ENCODE data around the gene INSIG1. TPM values are rescaled to one million over a fixed set of nuclear protein-coding genes. Genes with fewer than 3 reads are reported as not detected.
A peak's percentile ranks its signal among the peaks of the same experiment; 100 is the strongest.

The INSIG1 gene
- total RNA-seq, 1 donor from 2014 or later = 55.7 TPM

GRCh38 chr7:155252444-155252887 lies 45.2 kb upstream of the INSIG1 start:
- peak overlapping the region; percentile 45 for H2AFZ ChIP-seq (ENCODE audit: low read depth, low read length)
- no peaks in the 10 kb centered on the region for H3K9me3 ChIP-seq (ENCODE audit: insufficient read depth, low read depth, low read length)
- H3K9me3 Mint-ChIP-seq (ENCODE audit: unreplicated experiment) = peaks cover 3% of the 10 kb centered on the region
- H3K4me1 Mint-ChIP-seq (ENCODE audit: low read depth, unreplicated experiment) = peaks cover 5% of the 10 kb centered on the region
- no peaks in the 10 kb centered on the region for H3K79me2 ChIP-seq (ENCODE audit: insufficient read depth, low read length)
- DNase-seq (ENCODE audit: low read depth) (peak; percentile 39), FAIRE-seq (no peak)
- H3K4me1 ChIP-seq (ENCODE audit: insufficient read depth, low read length) = peaks cover 12% of the 10 kb centered on the region
- no peak overlapping the region for H3K4me3 Mint-ChIP-seq (ENCODE audit: unreplicated experiment)
- H3K9ac ChIP-seq (ENCODE audit: low read length) = no peak overlapping the region
- H3K27ac Mint-ChIP-seq (ENCODE audit: unreplicated experiment) = no peak overlapping the region
- no peaks in the 10 kb centered on the region for H3K36me3 Mint-ChIP-seq (ENCODE audit: low read depth, unreplicated experiment)
- no peaks in the 10 kb centered on the region for H3K27me3 ChIP-seq (ENCODE audit: insufficient read depth, low read length)
- no peaks in the 10 kb centered on the region for H4K20me1 ChIP-seq (ENCODE audit: insufficient read depth, low read length)
- H3K27ac ChIP-seq (ENCODE audit: low read depth, low read length) = no peak overlapping the region
- peaks cover 31% of the 10 kb centered on the region for H3K27me3 Mint-ChIP-seq (ENCODE audit: low read depth, unreplicated experiment)
- H3K4me3 ChIP-seq (ENCODE audit: insufficient read depth, low read depth, low read length) = no peak overlapping the region
- TF ChIP-seq CTCF (IDR thresholded peaks at IDR 0.05; ENCODE audit: insufficient read depth, low read depth, low read length) (no peak), EZH2 (IDR thresholded peaks at IDR 0.05; ENCODE audit: insufficient read depth, low read length) (no peak)
- peak overlapping the region; percentile 44 for H3K4me2 ChIP-seq (ENCODE audit: low read length)
- H3K36me3 ChIP-seq (ENCODE audit: insufficient read depth, low read length) = no peaks in the 10 kb centered on the region

DNA sequence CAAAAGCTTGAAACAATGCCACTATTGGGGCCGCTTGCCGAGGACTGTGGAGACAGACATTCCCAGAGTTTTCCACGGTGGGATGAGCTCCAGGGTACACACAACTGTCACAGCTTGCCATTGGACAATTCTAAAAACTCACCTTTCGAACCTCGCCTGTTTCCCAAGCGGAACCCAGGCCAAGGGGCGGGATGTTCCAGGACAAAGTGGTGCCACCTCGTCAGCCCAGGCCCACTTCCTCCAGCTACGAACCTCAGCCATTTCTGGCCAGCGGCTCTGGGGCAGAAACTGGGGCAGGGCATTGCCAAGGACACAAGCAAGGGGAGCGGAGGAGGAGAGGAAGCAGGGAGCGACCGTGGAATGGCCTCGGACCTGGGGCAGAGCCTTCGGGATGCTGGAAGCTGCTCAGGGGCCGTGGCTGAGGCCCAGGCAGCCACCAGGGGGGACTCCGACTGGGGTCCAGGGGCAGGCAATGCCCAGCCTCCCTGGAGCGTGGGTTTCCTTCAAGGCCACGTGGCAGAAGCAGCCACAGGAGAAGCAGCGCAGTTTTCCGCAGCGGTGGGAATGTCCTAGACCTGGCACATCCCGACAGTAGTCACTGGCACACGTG lies 44.7 kb upstream of the INSIG1 start:
- Histone ChIP-seq H3K4me2 (ENCODE audit: low read length) (peak overlapping the region; percentile 44), H3K27ac (ENCODE audit: low read depth, low read length) (no peak overlapping the region), H3K4me3 (ENCODE audit: insufficient read depth, low read depth, low read length) (no peak overlapping the region), H4K20me1 (ENCODE audit: insufficient read depth, low read length) (no peaks in the 10 kb centered on the region), H3K9ac (ENCODE audit: low read length) (no peak overlapping the region), H2AFZ (ENCODE audit: low read depth, low read length) (peak overlapping the region; percentile 45), H3K27me3 (ENCODE audit: insufficient read depth, low read length) (no peaks in the 10 kb centered on the region), H3K79me2 (ENCODE audit: insufficient read depth, low read length) (no peaks in the 10 kb centered on the region), H3K9me3 (ENCODE audit: insufficient read depth, low read depth, low read length) (no peaks in the 10 kb centered on the region), H3K36me3 (ENCODE audit: insufficient read depth, low read length) (no peaks in the 10 kb centered on the region), H3K4me1 (ENCODE audit: insufficient read depth, low read length) (peaks cover 17% of the 10 kb centered on the region)
- Mint-ChIP-seq H3K27me3 (ENCODE audit: low read depth, unreplicated experiment) (peaks cover 31% of the 10 kb centered on the region), H3K36me3 (ENCODE audit: low read depth, unreplicated experiment) (no peaks in the 10 kb centered on the region), H3K4me3 (ENCODE audit: unreplicated experiment) (no peak overlapping the region), H3K27ac (ENCODE audit: unreplicated experiment) (no peak overlapping the region), H3K4me1 (ENCODE audit: low read depth, unreplicated experiment) (peaks cover 6% of the 10 kb centered on the region), H3K9me3 (ENCODE audit: unreplicated experiment) (peaks cover 3% of the 10 kb centered on the region)
- TF ChIP-seq EZH2 (IDR thresholded peaks at IDR 0.05; ENCODE audit: insufficient read depth, low read length) (no peak), CTCF (IDR thresholded peaks at IDR 0.05; ENCODE audit: insufficient read depth, low read depth, low read length) (no peak)
- no peak for DNase-seq (ENCODE audit: low read depth)
- no peak for FAIRE-seq

DNA sequence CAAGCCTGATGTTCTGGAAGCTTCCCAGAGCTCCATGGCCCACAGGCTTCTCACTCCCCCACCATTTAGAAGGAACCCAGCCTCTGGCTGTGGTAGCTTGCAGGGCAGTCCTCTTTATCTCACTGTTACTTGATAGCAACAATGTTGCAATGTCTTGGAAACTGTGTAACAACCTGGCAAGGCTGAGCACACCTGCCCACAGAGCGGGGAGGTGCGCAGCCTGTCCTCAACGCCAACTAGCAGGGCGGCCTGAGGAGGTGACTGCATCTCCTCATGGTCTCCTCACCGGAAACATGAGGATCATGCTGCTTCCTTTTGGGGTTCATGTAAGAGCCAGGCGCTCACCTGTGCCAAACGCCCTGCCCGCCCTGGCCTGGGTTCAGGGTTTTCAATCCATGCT lies 43.7 kb upstream of the INSIG1 start:
- H3K9ac ChIP-seq (ENCODE audit: low read length) = no peak overlapping the region
- no peaks in the 10 kb centered on the region for H3K36me3 ChIP-seq (ENCODE audit: insufficient read depth, low read length)
- no peak overlapping the region for H3K27ac ChIP-seq (ENCODE audit: low read depth, low read length)
- no peaks in the 10 kb centered on the region for H3K79me2 ChIP-seq (ENCODE audit: insufficient read depth, low read length)
- Mint-ChIP-seq H3K4me1 (ENCODE audit: low read depth, unreplicated experiment) (peaks cover 9% of the 10 kb centered on the region), H3K4me3 (ENCODE audit: unreplicated experiment) (no peak overlapping the region), H3K36me3 (ENCODE audit: low read depth, unreplicated experiment) (no peaks in the 10 kb centered on the region), H3K27me3 (ENCODE audit: low read depth, unreplicated experiment) (peaks cover 31% of the 10 kb centered on the region), H3K9me3 (ENCODE audit: unreplicated experiment) (peaks cover 3% of the 10 kb centered on the region), H3K27ac (ENCODE audit: unreplicated experiment) (no peak overlapping the region)
- H2AFZ ChIP-seq (ENCODE audit: low read depth, low read length) = no peak overlapping the region
- DNase-seq (ENCODE audit: low read depth) (no peak), FAIRE-seq (no peak)
- H3K4me1 ChIP-seq (ENCODE audit: insufficient read depth, low read length) = peaks cover 22% of the 10 kb centered on the region
- no peaks in the 10 kb centered on the region for H3K9me3 ChIP-seq (ENCODE audit: insufficient read depth, low read depth, low read length)
- H3K4me2 ChIP-seq (ENCODE audit: low read length) = no peak overlapping the region
- TF ChIP-seq CTCF (IDR thresholded peaks at IDR 0.05; ENCODE audit: insufficient read depth, low read depth, low read length) (no peak), EZH2 (IDR thresholded peaks at IDR 0.05; ENCODE audit: insufficient read depth, low read length) (no peak)
- no peaks in the 10 kb centered on the region for H3K27me3 ChIP-seq (ENCODE audit: insufficient read depth, low read length)
- H3K4me3 ChIP-seq (ENCODE audit: insufficient read depth, low read depth, low read length) = no peak overlapping the region
- no peaks in the 10 kb centered on the region for H4K20me1 ChIP-seq (ENCODE audit: insufficient read depth, low read length)

Data from astrocyte (in vitro differentiated cells and primary cell).